Stimulated activated CD4-positive, alpha-beta T cell treated with anti-CD3 and anti-CD28 coated beads, TNF-alpha, amount 100 ng/mL, for 4 hours (primary cell): ENCODE results near the gene MED26.
A peak's percentile ranks its signal among the peaks of the same experiment; 100 is the strongest.
"Not testable (repeated sequence)": the region's sequence is repeated elsewhere in the genome, so short reads cannot be mapped to it uniquely, and the experiment has no call there.

Experiments
- DNase-seq, 3 experiments: peaks; one replicate each; pipeline ENCODE4 v3.0.0-alpha.2; 2020; ENCODE audit warnings: low read depth in 3 of 3

MED26 gene

DNA sequence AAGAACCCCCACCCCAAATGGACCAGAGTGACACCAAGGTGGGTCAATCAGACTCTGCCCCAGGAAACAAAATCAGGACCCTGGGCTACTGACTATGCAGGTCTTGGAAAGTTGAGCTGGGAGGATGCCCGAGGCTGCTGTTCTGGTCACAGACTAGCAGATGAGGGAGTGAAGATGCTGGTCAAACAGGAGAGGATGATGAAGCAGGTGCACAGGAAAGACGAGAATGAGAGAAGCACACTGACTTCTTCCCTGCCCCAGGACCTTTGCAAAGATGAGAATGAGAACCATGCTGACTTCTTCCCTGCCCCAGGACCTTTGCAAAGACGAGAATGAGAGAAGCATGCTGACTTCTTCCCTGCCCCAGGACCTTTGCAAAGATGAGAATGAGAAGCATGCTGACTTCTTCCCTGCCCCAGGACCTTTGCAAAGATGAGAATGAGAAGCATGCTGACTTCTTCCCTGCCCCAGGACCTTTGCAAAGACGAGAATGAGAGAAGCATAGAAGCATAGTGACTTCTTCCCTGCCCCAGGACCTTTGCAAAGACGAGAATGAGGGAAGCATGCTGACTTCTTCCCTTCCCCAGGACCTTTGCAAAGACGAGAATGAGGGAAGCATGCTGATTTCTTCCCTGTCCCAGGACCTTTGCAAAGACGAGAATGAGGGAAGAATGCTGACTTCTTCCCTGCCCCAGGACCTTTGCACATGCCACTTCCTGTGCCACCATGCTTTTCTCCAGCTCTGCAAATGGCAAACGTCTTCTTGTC is 23.6 kb upstream of the MED26 start:
- not testable (repeated sequence) for DNase-seq

DNA sequence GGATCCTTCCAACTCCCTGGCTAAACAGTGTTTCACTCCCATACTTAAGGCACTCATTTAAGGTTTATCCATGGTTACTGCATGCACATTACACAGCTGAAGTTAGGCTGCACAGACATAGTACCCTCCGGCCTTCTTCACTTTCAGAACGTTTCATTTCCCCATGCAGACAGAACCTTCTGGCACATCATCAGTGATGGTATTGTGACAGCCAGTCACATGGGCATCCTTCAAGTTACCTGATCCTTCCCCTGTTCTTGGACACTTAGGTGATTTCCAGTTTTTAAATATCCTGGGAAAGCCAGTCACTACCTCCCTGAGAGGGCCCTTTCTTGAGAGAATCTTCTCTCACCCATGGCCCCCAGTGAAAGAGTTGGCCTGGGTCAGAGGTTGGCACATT is 22.8 kb upstream of the MED26 start:
- DNase-seq = no peak

DNA sequence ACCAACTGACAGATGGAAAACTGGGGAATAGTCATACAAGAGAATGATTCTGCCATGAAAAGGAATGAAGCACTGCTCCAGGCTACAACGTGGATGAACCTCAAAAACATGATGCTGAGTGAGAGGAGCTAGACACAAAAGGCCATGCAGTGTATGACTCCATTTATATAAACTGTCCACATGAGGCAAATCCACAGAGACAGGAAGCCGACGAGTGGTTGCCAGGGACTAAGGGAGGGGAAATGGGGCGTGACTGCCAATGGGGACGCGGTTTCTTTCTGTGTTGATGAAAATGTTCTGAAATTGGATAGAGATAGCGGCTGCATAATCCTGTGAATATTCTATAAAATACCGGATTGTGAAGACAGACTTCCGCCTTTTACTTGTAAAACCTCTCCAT is 21.7 kb upstream of the MED26 start:
- DNase-seq = no peak

DNA sequence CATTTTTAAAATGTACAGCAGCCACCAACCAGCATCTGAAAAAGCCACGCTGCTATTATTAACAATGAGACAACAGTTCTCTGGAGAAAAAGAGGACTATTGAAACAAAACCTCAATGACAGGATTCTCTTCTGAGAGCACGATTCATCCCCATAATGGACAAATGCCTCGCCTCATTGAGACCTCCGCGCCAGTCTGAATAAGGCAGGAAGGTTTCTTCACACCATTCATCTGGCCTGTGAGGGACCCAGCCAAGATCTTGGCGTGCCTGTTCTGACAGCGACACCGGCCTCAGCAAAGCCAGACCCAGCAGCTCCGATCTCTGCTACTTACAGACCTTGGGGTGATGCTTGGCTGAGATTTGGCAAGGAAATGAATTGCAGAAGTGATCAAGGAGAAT is 17.1 kb upstream of the MED26 start:
- no peak for DNase-seq

DNA sequence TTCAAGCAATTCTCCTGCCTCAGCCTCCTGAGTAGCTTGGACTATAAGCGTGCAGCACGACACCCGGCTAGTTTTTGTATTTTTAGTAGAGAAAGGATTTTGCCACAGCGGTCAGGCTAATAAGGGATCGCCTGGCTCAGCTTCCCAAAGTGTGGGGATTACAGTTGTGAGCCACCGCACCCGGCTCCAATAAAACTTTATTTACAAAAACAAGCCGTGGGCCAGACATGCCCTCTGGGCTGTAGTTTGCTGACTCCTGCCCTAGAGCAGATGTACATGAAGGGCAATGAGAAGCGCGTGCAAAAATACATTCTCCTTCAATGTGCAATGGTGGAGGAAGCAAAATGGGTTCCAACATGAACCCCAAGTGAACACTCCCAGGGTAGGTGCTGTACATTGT is 13.7 kb upstream of the MED26 start:
- no peak for DNase-seq

DNA sequence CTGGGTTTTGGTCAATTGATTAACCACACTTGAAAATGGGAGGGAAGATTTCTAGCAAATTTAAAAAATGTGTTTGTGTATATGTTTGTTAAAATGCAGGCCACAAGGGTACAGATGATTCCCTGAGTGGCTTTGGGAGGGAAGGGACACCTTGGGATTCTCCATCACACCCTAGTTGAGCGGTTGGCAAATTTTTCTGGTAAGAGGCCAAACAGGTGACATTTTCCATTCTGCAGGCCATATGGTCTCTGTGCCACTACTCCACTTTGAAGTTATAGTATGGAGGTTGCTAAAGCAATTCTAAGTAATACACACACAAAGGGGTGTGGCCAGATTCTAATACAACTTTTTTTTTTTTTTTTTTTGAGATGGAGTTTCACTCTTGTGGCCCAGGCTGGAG is 12.9 kb upstream of the MED26 start:
- no peak for DNase-seq

DNA sequence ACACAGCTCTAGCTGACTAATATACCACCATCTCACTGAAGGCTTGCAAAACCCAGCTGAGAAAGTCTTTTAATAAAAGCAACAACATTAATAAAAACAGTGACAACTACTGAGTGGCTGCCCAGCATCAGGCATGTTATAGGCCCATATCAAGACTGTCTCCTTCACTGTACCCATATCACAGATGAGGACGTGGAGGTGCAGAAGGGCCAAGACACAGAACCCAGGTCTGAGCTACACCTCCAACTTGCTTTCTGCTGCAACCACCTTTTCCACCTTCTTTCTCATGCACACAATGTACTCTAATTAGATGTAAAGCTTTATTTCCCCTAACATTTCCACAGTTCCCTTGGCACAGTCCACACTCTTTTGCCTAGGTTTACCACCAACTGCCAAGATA is 10.7 kb upstream of the MED26 start:
- no peak for DNase-seq

DNA sequence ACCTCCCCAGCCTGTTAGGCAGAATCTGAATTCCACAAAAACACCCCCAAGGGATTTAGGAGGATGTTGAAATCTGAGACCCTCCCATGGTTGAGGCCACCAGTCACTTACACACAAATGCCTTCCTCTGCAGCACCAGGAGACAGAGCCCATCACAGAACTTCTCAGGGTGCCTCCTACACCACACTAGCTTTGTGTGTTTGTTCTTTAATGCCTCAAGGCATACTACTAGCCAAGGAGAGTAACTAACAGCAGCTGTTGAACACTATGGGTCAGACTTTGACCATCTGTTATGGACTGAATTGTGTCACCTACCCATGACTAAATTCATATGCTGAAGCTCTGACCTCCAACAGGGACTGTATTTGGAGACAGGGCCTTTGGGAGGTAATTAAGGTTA is 9.5 kb upstream of the MED26 start:
- DNase-seq = no peak

DNA sequence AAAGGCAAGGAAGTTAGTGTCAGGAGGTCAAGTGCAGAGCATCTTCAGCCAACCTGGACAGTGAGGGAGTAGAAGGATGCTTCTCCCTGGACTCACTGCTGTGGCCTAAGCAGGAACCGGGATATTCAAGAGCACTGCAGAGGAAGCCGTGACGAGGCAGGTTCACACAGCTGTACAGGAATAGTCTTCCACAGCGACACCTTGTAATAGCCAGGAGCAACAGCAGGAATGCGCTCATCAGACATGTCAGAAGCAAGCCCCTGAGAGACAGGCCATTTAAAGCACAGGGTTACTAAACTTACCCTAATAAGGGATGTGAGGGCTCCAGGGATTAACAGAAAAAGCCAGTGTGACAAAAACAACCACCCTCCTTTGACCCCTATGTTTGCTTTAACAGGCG is 3.5 kb upstream of the MED26 start:
- DNase-seq = no peak

DNA sequence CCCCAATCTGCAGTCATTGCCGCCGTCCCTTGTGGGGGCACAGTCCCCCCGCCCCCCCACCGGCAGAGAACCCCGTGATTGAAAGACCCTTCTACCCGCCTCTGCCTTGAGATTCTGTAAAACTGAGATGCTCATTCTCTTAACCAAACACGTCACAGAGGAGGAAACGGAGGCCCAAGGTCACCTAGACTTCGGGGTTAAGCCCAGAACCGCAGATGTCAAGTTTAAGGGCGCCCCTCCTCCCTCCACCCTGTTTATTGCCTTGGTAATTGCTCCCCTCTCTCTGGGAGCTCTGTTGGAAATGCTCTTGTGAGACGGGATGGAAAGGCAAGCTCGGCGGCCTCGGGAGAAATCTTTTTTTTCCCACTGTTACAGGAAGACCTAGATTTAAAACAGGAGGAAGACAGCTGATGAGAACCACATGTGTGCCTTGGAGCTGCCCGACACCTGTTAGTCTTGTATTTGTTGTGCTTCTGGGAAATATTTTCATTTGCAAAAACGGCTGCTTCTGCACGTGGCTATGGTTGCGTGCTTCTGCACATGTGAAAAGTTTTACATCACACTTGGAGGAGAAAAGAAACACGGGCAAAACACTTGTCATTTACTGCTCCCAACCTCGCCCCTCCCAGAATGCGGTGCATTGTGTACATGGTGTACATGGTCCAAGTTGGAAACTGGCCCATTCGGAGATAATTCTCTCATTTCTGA is 1.1 kb upstream of the MED26 start:
- no peak for DNase-seq

DNA sequence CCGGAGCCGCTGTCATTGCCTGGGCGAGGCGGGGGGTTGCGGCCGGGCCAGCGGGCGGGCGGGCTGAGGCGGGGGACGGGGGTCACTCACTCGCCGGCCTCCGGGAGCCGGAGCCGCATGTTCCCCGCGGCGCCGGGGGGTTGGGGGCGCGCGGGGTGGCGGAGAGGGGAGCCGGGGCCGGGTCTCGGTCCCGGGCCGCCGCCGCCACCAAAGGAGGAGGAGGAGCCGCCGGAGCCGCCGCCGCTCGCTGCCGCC is 149 bp downstream of the MED26 start:
- DNase-seq = no peak

DNA sequence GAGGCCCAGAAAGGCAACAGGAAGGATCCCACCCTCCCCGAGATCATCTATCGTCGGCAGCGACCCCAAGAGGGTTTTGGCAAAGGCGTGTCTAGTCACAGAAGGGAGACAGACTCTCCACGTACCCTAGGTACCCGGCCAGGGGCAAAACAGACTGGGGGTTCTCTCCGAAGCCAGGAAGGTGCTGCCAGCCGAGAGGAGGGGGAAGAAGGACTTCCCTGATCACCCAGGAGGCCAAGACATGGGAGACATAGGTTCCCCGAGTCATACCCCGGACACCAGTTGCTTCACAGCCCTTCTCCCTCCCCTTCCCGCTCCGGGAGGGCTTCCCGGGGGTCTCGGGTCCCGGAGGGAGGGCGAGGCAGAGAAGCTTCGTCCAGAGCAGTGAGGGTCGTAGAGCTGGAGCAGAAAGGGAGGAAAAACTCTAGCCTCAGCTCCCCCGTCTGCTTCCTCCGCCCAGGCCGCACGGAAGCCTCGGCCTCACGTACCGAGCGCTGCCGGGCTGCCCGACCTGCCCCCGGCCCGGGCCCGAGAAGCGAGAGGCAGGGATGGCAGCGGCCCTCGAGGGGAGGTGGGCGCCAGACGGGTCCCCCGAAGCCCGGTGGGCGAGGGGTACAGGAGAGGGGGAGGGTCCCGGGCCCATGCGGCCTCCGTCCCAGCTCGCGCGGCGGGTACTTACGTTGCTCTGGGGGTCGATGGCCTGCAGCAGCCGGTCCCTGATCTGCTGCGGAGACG is 644 bp downstream of the MED26 start:
- peak in 1 of 3 experiments; percentile 8 for DNase-seq

DNA sequence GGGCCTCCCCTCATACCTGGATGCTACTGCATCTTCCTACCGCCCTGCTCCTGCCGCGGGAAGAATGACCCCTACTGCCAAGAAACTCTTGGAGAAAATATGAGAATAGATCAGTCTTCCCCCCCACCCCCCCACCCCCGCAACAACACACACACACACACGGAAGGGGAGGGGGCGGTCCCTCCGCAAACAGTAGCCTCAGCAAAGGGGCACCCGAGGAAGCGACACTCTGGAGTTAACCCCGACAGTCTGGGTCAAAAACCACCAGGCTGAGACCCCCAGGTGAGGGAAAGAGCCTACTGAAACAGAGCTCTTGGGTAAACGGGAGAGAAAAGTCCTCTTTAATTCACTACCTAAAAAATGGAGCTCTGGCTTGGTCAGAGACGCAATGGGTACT is 1.2 kb downstream of the MED26 start:
- no peak for DNase-seq

DNA sequence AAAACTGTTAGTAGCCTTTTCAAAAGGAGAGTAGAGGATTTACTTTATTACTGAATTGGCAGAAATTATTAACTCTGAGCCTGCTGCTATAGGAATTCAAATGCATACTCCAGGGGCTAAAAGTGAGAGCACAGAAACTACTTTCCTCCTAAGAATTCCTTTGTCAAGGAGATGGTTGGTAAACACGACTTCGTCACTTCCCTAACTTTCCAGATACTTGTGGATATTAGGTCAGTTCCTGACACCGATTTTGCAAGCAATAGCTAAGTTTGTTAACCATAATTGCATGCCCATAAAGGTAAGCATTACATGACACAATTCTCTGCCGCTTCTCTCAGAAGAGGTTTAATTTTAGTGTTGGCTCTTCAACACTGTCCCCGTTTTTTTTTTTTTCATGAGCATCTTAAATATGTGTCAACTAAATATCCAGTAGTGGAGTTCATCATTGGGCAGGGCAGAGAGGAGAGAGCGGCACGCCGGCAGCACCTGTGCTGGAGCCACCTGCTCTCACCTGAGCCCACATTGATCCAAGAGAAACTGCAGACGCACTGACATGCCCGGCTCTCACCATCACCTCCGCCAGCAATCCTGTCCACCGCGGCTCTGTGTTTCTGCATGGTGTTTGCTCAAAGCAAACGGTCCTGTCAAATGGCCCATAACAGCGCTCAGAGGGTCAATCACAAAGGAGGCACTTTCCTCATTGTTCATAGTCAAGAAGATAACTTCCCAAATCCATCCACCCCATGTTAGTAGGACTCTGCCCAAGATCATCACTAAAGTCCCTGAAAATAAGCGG is 2.6 kb downstream of the MED26 start:
- DNase-seq = no peak

DNA sequence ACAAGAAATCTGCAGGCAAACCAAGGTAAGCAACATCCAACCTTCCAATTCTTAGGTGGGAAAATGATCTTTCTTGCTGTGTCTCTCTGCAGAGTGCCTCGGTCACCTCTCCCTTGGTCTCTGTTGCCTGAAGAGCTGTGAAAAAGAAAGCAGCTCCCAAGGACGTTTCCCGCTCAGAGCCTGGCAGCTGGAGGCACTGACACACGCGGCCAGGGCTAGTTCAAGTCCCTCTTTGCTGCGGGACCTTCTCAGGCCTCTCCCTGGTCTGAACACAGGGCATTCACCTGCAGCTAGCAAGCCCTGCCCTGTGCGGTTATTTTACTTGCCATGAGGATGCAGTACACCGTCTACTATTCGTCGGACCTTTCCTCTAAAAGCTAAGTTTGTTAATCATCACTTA is 3.8 kb downstream of the MED26 start:
- DNase-seq = no peak

DNA sequence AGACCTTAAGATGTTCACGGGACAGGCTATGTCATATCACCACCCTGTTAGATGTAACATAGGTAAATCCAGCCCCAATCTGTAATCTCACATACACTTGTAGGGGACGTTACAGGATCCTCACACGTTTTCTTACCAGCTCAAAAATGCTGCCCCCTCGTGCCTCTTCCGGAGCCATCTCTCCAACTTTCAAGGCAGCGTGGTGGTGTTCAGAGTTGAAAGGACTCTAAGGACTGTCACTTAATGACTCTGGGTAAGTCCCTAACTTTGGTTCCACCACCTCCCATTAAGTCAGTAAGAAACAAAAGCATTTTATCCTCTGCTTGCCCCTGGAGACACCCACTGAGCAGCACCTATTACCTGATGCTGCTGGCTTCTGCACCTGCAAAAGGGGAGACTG is 4.4 kb downstream of the MED26 start:
- DNase-seq = no peak

DNA sequence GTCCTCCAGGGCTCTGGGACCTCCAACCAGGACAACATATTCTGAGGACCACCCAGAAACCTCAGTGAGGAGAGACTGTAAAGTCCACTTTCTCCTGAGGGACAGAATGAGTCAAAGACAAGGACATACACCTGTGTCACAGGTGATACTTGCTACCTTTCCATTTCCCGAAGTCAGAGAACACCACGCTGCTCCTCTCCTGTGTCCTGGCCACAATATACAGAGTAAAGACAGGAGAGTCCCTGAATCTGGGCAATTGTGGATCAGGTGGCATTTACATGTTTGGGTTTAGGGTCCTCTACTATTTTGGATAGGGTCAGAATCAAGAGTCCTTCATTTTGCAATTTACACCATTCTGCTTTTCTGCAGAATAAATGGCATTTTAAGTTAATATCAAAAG is 4.9 kb downstream of the MED26 start:
- DNase-seq = no peak

DNA sequence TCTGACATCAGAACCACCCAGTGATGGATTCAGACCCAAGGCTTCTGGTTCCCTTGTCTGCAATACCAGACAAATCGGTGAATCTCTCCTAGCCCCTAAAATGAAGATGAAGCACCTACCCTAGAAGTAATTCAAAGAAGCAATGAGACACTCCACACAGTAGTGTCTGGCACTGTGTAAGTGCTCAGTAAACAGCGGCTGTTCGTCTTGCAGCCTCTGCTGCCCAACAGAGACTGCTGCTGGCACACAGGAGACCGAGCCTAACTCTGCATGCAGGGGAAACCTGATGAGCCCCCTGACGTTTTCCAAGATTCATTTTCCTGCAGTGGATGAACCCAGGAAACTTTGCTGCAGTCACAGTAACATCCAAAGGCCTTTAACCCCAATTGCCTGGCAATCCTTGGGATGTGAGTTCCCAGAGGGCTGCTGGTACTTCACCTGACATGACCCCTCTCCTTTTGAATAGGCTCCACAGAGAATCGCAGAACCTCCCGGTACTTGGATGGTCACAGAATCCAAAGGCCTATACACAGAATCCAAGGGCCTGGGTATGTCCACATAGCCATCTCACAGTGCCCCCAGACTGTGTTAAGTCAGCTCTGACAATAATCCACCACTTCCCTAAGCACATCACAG is 6.7 kb downstream of the MED26 start:
- DNase-seq = no peak

DNA sequence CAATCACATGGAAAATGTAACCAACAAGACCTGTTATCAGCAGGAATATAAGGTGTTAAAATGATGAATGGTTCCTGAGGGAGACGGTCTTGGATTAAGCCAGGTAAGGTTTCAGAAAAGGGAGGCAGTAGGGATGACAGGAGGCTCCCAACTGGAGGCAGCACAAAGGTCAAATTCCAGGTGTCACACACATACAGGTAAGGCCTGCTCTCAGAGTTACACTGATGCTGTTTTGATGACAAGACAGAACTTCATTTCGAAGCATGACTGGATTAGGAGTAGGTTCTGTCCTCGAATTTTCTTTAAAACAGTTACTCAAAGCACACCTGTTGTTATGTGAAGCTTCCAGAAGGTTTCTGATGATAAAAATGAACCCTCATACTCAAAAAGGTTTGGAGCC is 7.4 kb downstream of the MED26 start:
- DNase-seq = no peak

DNA sequence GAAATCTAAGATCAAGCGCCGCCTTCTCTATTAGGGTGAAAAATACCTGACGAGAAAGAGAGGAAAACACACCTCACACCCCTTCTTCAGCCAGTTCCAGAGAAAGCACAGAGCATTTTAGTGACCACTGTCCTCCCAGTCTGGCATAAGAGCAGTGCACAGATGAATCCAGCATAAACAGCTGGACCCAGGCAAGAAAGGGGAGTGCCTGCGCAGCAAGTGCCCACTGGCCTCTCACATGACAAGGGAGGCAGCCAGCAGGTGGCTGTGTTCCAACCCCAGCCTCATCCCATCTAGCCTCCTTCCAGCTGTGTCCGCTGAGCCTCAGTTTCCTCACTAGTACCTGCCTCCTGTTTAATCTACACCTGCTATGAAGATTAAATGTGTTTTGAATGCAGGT is 8.0 kb downstream of the MED26 start:
- DNase-seq = no peak

DNA sequence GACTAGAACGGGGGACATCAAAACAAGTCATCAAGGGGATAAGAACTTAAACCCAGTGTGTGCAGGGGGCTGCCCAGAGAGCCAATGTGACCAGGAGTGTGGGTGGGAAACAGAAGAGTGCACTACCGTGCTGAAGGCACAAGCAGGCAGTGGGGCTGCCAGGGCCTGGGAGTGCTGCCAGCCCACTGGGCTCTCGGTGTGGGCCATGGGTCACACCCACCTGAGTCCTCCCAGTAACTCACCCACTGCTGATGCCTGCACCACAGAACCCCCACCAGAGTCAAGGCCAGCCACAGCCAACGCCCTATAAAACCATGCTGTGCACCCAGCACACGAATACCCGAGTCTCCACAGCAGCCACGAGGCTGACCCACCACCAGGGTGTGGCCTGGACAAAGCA is 8.5 kb downstream of the MED26 start:
- no peak for DNase-seq

DNA sequence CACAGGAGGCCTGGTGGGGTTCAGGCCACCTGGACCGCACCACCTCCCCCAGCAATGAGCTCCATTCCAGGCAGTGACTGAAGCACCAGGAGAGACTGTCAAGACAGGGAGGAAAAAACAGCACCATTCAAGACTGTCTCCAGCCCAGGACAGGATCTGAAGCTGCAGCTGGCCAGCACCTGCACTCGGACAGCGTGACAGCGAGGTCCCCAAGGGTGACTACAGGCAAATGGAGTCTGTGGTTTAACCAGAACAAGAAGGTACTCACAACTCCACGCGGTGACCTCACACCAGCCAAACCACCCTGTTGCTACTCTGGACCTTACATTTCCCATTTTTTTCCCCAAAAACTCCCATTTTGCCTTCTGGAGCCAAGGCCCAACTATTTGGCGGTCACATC is 9.8 kb downstream of the MED26 start:
- no peak for DNase-seq
